Natural killer cell (primary cell): ENCODE results near the gene EHD4. TPM values are rescaled to one million over a fixed set of nuclear protein-coding genes. Genes with fewer than 3 reads are reported as not detected.

Experiments
- ATAC-seq, 3 donors: fragments of 150-1000 bp in 2 of 3; fragments of 200-7000 bp in 1 of 3; cut with Tn5 transposase; 1 replicate in 1 of 3; 2 replicates in 2 of 3; pipeline ENCODE4 v1.10.0; 2021; ENCODE audit warnings: mild to moderate bottlenecking in 2 of 3, moderate library complexity in 2 of 3
- DNase-seq, 2 donors: peaks; one replicate each; pipeline versions ENCODE4 v3.0.0 to v3.0.0-alpha.2; 2013 to 2021; ENCODE audit warnings: mixed read lengths in 1 of 2
- H3K27ac ChIP-seq: one replicate; pipeline ENCODE4 v1.5.1; 2013; ENCODE audit warnings: mild to moderate bottlenecking, low read length
- H3K27me3 ChIP-seq: one replicate; pipeline ENCODE4 v1.6.1; 2013; ENCODE audit warnings: low read length; ENCODE audit not compliant: control insufficient read depth, insufficient read depth
- H3K36me3 ChIP-seq: one replicate; pipeline ENCODE4 v1.6.1; 2013; ENCODE audit warnings: low read length; ENCODE audit not compliant: control insufficient read depth, insufficient read depth
- H3K4me1 ChIP-seq: one replicate; pipeline ENCODE4 v1.6.1; 2013; ENCODE audit warnings: low read length; ENCODE audit not compliant: control insufficient read depth, insufficient read depth
- H3K4me3 ChIP-seq: one replicate; pipeline ENCODE4 v1.5.1; 2013; ENCODE audit warnings: low read length
- H3K9me3 ChIP-seq: one replicate; pipeline ENCODE4 v1.6.1; 2013; ENCODE audit warnings: low read length; ENCODE audit not compliant: control insufficient read depth, insufficient read depth
- H3K27ac Mint-ChIP-seq, 2 donors: one replicate each; pipeline ENCODE4 v1.8.0; 2022; ENCODE audit warnings: mild to moderate bottlenecking in 2 of 2, mixed read lengths in 2 of 2, moderate library complexity in 1 of 2
- H3K27me3 Mint-ChIP-seq, 2 donors: one replicate each; pipeline ENCODE4 v1.8.0; 2022; ENCODE audit warnings: low read depth in 2 of 2, mixed read lengths in 2 of 2
- H3K36me3 Mint-ChIP-seq: one replicate; pipeline ENCODE4 v1.8.0; 2022; ENCODE audit warnings: mixed read lengths
- H3K4me1 Mint-ChIP-seq, 2 donors: one replicate each; pipeline ENCODE4 v1.8.0; 2022; ENCODE audit warnings: mixed read lengths in 2 of 2
- H3K4me3 Mint-ChIP-seq: one replicate; pipeline ENCODE4 v1.8.0; 2022; ENCODE audit warnings: mild to moderate bottlenecking, moderate library complexity, mixed read lengths
- H3K9me3 Mint-ChIP-seq, 2 donors: one replicate each; pipeline ENCODE4 v1.8.0; 2022; ENCODE audit warnings: mixed read lengths in 2 of 2
- CTCF ChIP-seq: fragments of 200-600 bp; IDR thresholded peaks from one replicate; pipeline ENCODE4 v1.8.0; 2022; ENCODE audit warnings: antibody characterized with exemption
- WGBS: methylation state at CpG from one replicate; pipeline ENCODE4 v1.1.7; 2013; ENCODE audit warnings: missing lambda C conversion rate; ENCODE audit not compliant: insufficient coverage; 5-methylcytosine and 5-hydroxymethylcytosine counted together
- intact Hi-C: fragments of 100-400 bp; cut with micrococcal nuclease; formaldehyde crosslinking; loops from one replicate; pipeline ENCODE4 v1.14.2; 2022
- total RNA-seq, 4 donors: library from RNA; stranded (reverse); fragments of 120-200 nt in 1 of 4; gene quantifications; one replicate each; pipeline versions ENCODE4 v1.2.3 to v1.2.4, GENCODE V29; 2013 to 2022

The EHD4 gene
- total RNA-seq, 3 donors from 2014 or later (not counting 1 experiment from before 2014, with no cell fraction given): 28.4 to 34.6 (median 31.7) TPM

- DNase-seq (peak; percentile 64 to 94), ATAC-seq (peak; percentile 77 to 92 (median 88))
- peak overlapping the region; percentile 66 for H3K4me3 Mint-ChIP-seq
- H3K9me3 ChIP-seq: no peaks in the 10 kb centered on the region
- peaks cover 40 to 43% of the 10 kb centered on the region in 2 donors for H3K4me1 Mint-ChIP-seq
- peak overlapping the region; percentile 2 for H3K4me3 ChIP-seq
- intact Hi-C loops: loop anchor here (1.0 to 2.0 kb wide), 3 partner anchors 35 to 163 kb away; partner anchors contain the start of genes EHD4, MAPKBP1 and SPTBN5
- H3K27me3 Mint-ChIP-seq: no peaks in the 10 kb centered on the region
- 32% methylated on average over 19 of the region's 19 CpGs for WGBS
- H3K36me3 ChIP-seq: peaks cover 5% of the 10 kb centered on the region
- H3K27ac ChIP-seq: peak overlapping the region; percentile 96
- H3K4me1 ChIP-seq: peaks cover 50% of the 10 kb centered on the region
- H3K36me3 Mint-ChIP-seq: no peaks in the 10 kb centered on the region
- TF ChIP-seq CTCF: peak; percentile 34
- no peaks in the 10 kb centered on the region for H3K27me3 ChIP-seq
- H3K9me3 Mint-ChIP-seq: no peaks in the 10 kb centered on the region
- H3K27ac Mint-ChIP-seq: peak overlapping the region; percentile 93 to 94
These were observed 35.4 kb downstream of the EHD4 start for GRCh38 chr15:41936649-41937567.

GRCh38 chr15:41936155-41936554, 36.2 kb downstream of the EHD4 start:
- no peaks in the 10 kb centered on the region for H3K36me3 Mint-ChIP-seq
- DNase-seq (peak in 1 of 2 donors; percentile 32), ATAC-seq (no peak)
- Histone ChIP-seq H3K4me3 (no peak overlapping the region), H3K4me1 (peaks cover 50% of the 10 kb centered on the region), H3K9me3 (no peaks in the 10 kb centered on the region), H3K36me3 (peaks cover 3% of the 10 kb centered on the region), H3K27ac (peak overlapping the region; percentile 96), H3K27me3 (no peaks in the 10 kb centered on the region)
- H3K27ac Mint-ChIP-seq: peak overlapping the region; percentile 93 to 94
- H3K4me1 Mint-ChIP-seq: peaks cover 40 to 43% of the 10 kb centered on the region in 2 donors
- no peaks in the 10 kb centered on the region for H3K27me3 Mint-ChIP-seq
- no peak for TF ChIP-seq CTCF
- peak overlapping the region; percentile 66 for H3K4me3 Mint-ChIP-seq
- no peaks in the 10 kb centered on the region for H3K9me3 Mint-ChIP-seq
- 60% methylated on average over 1 of the region's 3 CpGs for WGBS
- intact Hi-C loops: loop anchor here (2.0 kb wide), 1 partner anchor 41 kb away; the partner anchor contains the start of gene SPTBN5

- Histone ChIP-seq H3K27me3 (no peaks in the 10 kb centered on the region), H3K36me3 (peaks cover 3% of the 10 kb centered on the region), H3K9me3 (no peaks in the 10 kb centered on the region), H3K4me3 (no peak overlapping the region), H3K27ac (peak overlapping the region; percentile 96), H3K4me1 (peaks cover 50% of the 10 kb centered on the region)
- intact Hi-C loops: loop anchor here (2.0 kb wide), 1 partner anchor 41 kb away; the partner anchor contains the start of gene SPTBN5
- 48% methylated on average over 5 of the region's 5 CpGs for WGBS
- peak overlapping the region; percentile 66 for H3K4me3 Mint-ChIP-seq
- ATAC-seq: peak in 1 of 3 donors; percentile 17
- H3K9me3 Mint-ChIP-seq: no peaks in the 10 kb centered on the region
- H3K4me1 Mint-ChIP-seq: peaks cover 40 to 42% of the 10 kb centered on the region in 2 donors
- H3K27me3 Mint-ChIP-seq: no peaks in the 10 kb centered on the region
- peak in 1 of 2 donors; percentile 50 for DNase-seq
- TF ChIP-seq CTCF: no peak
- H3K27ac Mint-ChIP-seq: peak overlapping the region; percentile 93 to 94
- no peaks in the 10 kb centered on the region for H3K36me3 Mint-ChIP-seq
These were observed 36.8 kb downstream of the EHD4 start for GRCh38 chr15:41935566-41936020.
